ENCODE results near the gene CCDC192.

The CCDC192 gene

GRCh38 chr5:127875235-127876021 is 172.2 kb downstream of the CCDC192 start:
- ChIA-PET CTCF (interaction anchor here (0.6 to 4.0 kb wide), 20 partner anchors 9 to 337 kb away, joined by 3 to 30 read pairs (median 4); no protein-coding TSS in a partner anchor), POLR2A (no interaction called here)
- H3K27ac ChIP-seq (ENCODE audit: extremely low read depth, low read depth, low read length): peak overlapping the region; percentile 64
- H3K9me3 ChIP-seq (ENCODE audit: control insufficient read depth, insufficient read depth, low read depth, low read length): no peaks in the 10 kb centered on the region
- H3K4me3 ChIP-seq (ENCODE audit: low read depth, low read length): no peak overlapping the region
- peaks cover 6% of the 10 kb centered on the region for H3K4me1 ChIP-seq (ENCODE audit: control insufficient read depth, insufficient read depth, low read length)
- no peaks in the 10 kb centered on the region for H3K36me3 ChIP-seq (ENCODE audit: control insufficient read depth in 2 of 2, insufficient read depth in 1 of 2, low read length in 2 of 2)
- TF ChIP-seq ZNF138 (tag by site-specific recombination; IDR thresholded peaks at IDR 0.05; ENCODE audit: borderline replicate concordance) (no peak), MYNN (tag by site-specific recombination; IDR thresholded peaks at IDR 0.05; ENCODE audit: borderline replicate concordance) (no peak), ZIC2 (tag by site-specific recombination; IDR thresholded peaks at IDR 0.05) (no peak), ZNF362 (tag by site-specific recombination; IDR thresholded peaks at IDR 0.05) (peak; percentile 89; the same call in 1 of the 2 replicates), GFI1B (tag by site-specific recombination; IDR thresholded peaks at IDR 0.05) (no peak), KLF16 (tag by site-specific recombination; IDR thresholded peaks at IDR 0.05) (no peak), ZNF175 (tag by site-specific recombination; IDR thresholded peaks at IDR 0.05) (no peak), ZNF391 (tag by site-specific recombination; IDR thresholded peaks at IDR 0.05; ENCODE audit: borderline replicate concordance, low read depth) (no peak), ZNF707 (tag by site-specific recombination; IDR thresholded peaks at IDR 0.05) (no peak), ZNF843 (tag by site-specific recombination; IDR thresholded peaks at IDR 0.05) (no peak), ZBTB11 (tag by site-specific recombination; conservative IDR thresholded peaks at IDR 0.05; ENCODE audit: low read depth) (no peak), ZNF488 (tag by site-specific recombination; IDR thresholded peaks at IDR 0.05) (no peak), CTCF (tag by site-specific recombination; IDR thresholded peaks at IDR 0.05) (peak; percentile 87), ZFP37 (tag by site-specific recombination; IDR thresholded peaks at IDR 0.05) (no peak), PATZ1 (tag by site-specific recombination; IDR thresholded peaks at IDR 0.05) (no peak), ZNF654 (tag by site-specific recombination; IDR thresholded peaks at IDR 0.05; ENCODE audit: low read depth) (peak; percentile 70), ZNF837 (tag by site-specific recombination; IDR thresholded peaks at IDR 0.05) (no peak), GLIS2 (tag by site-specific recombination; IDR thresholded peaks at IDR 0.05) (no peak), ZNF624 (tag by site-specific recombination; IDR thresholded peaks at IDR 0.05) (no peak), ZNF248 (tag by site-specific recombination; IDR thresholded peaks at IDR 0.05) (no peak), BCL11A (tag by site-specific recombination; IDR thresholded peaks at IDR 0.05; ENCODE audit: low read depth) (no peak), ZNF214 (tag by site-specific recombination; IDR thresholded peaks at IDR 0.05; ENCODE audit: borderline replicate concordance) (no peak), ZNF10 (tag by site-specific recombination; IDR thresholded peaks at IDR 0.05) (no peak), HOXA7 (CRISPR knock-in tag; IDR thresholded peaks at IDR 0.05; ENCODE audit: borderline replicate concordance) (no peak), ZNF335 (tag by site-specific recombination; conservative IDR thresholded peaks at IDR 0.05) (peak; percentile 21; the same call in 1 of the 2 replicates), SP3 (tag by site-specific recombination; IDR thresholded peaks at IDR 0.05) (no peak), MZF1 (tag by site-specific recombination; IDR thresholded peaks at IDR 0.05; ENCODE audit: borderline replicate concordance) (no peak), PRDM1 (tag by site-specific recombination; IDR thresholded peaks at IDR 0.05) (peak; percentile 93), ZNF626 (tag by site-specific recombination; IDR thresholded peaks at IDR 0.05) (no peak), ZNF239 (tag by site-specific recombination; IDR thresholded peaks at IDR 0.05) (no peak)
